ENCODE results near the gene CCR8. TPM values are rescaled to one million over a fixed set of nuclear protein-coding genes. Genes with fewer than 3 reads are reported as not detected.

Gene CCR8
- total and polyA plus RNA-seq, 2 donors (not counting 1 experiment from before 2014, with no cell fraction given), result not detected

DNA sequence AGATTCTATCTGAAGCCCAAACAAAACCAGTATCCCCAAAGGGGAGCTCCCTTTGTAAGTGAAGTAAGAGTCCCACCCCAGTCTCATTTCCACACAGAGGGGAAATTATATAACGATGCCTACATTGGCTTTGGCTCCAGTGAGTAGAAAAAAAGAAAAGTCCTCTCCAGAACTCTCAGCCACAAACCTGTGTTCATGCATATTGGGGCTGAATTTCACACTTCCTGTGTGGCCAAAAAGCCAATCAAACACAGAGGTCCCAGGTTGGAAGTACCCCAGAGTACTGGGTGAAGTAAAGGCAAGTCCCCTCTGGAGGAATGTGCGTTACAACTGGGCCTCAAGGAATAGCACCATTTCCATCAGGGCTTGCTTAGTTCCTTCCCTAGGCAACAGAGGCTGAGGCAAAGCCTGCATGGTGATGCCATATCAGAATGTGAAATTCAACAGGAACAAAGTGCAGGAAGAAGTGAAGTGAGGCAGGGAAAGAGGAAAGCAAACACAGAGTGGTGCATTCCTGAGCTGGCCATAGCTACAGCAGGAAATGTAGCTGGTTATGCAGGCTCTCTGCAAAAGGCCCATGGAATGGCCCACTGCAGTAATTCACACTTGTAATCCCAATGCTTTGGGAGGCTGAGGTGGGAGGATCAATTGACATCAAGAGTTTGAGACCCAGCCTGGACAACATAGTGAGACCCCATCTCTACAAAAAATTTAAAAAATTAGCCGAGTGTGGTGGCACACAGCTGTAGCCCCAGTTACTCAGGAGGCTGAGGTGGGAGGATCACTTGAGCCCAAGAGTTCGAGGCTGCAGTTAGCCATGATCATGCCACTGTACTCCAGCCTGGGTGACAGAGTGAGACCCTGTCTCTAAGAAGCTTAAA, 33.1 kb upstream of the CCR8 start:
- Histone ChIP-seq H3K9ac (ENCODE audit: low read length) (no peak overlapping the region), H3K9me3 (ENCODE audit: control extremely low read depth in 1 of 3, control insufficient read depth in 2 of 3, insufficient read depth in 1 of 3, low read length in 2 of 3) (peaks cover 0 to 23% (median 21%) of the 10 kb centered on the region in 3 donors), H2AFZ (ENCODE audit: insufficient read depth, low read depth, low read length, poor library complexity, severe bottlenecking) (no peak overlapping the region), H3K36me3 (replicated peaks in 1 of 2; ENCODE audit: control extremely low read depth in 1 of 2, control insufficient read depth in 1 of 2, extremely low read depth in 1 of 2, insufficient read depth in 2 of 2, low read length in 1 of 2) (no peaks in the 10 kb centered on the region), H4K20me1 (ENCODE audit: control insufficient read depth, insufficient read depth, low read length, poor library complexity, severe bottlenecking) (no peaks in the 10 kb centered on the region), H3K4me3 (ENCODE audit: control extremely low read depth in 1 of 5, extremely low read depth in 1 of 5, insufficient read depth in 1 of 5, low read depth in 2 of 5, low read length in 4 of 5) (no peak overlapping the region), H3K27me3 (replicated peaks in 1 of 4; ENCODE audit: control extremely low read depth in 1 of 4, control insufficient read depth in 3 of 4, insufficient read depth in 4 of 4, low read length in 3 of 4) (peaks cover 0 to 7% (median 5%) of the 10 kb centered on the region in 4 experiments), H3K4me1 (ENCODE audit: control insufficient read depth in 2 of 2, insufficient read depth in 2 of 2, low read length in 2 of 2) (no peaks in the 10 kb centered on the region), H3K27ac (ENCODE audit: low read length in 2 of 2) (no peak overlapping the region), H3K4me2 (replicated peaks; ENCODE audit: low read depth, low read length, poor library complexity, severe bottlenecking) (no peak overlapping the region), H3K79me2 (ENCODE audit: control insufficient read depth, insufficient read depth, low read length) (no peaks in the 10 kb centered on the region)
- ATAC-seq (ENCODE audit: low read depth), result no peak
- POLR2A ChIA-PET, result no interaction called here
- Mint-ChIP-seq H3K9me3 (ENCODE audit: insufficient read depth) (peaks cover 9% of the 10 kb centered on the region), H3K4me3 (no peak overlapping the region), H3K27me3 (peaks cover 24% of the 10 kb centered on the region), H3K4me1 (peaks cover 6% of the 10 kb centered on the region), H3K27ac (no peak overlapping the region)
- CTCF ChIA-PET, result interaction anchor here (31.5 kb wide), 1 partner anchor 95 kb away, joined by 1573 read pairs; the partner anchor contains the start of gene XIRP1
- TF ChIP-seq, protein P1, sequence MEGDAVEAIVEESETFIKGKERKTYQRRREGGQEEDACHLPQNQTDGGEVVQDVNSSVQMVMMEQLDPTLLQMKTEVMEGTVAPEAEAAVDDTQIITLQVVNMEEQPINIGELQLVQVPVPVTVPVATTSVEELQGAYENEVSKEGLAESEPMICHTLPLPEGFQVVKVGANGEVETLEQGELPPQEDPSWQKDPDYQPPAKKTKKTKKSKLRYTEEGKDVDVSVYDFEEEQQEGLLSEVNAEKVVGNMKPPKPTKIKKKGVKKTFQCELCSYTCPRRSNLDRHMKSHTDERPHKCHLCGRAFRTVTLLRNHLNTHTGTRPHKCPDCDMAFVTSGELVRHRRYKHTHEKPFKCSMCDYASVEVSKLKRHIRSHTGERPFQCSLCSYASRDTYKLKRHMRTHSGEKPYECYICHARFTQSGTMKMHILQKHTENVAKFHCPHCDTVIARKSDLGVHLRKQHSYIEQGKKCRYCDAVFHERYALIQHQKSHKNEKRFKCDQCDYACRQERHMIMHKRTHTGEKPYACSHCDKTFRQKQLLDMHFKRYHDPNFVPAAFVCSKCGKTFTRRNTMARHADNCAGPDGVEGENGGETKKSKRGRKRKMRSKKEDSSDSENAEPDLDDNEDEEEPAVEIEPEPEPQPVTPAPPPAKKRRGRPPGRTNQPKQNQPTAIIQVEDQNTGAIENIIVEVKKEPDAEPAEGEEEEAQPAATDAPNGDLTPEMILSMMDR (IDR thresholded peaks at IDR 0.05), result no peak
- no peak for TF ChIP-seq EZH2 (IDR thresholded peaks at IDR 0.05; ENCODE audit: borderline replicate concordance, insufficient read depth, low read depth, low read length, poor library complexity, severe bottlenecking)
- DNase-seq, result no peak
- intact Hi-C loops (cut with micrococcal nuclease), result no loop called here
- 96% methylated on average over 3 of the region's 4 CpGs for WGBS (ENCODE audit: insufficient coverage)

- Mint-ChIP-seq H3K4me3 (no peak overlapping the region), H3K4me1 (no peaks in the 10 kb centered on the region), H3K27ac (no peak overlapping the region), H3K27me3 (peaks cover 41% of the 10 kb centered on the region), H3K9me3 (ENCODE audit: insufficient read depth) (peaks cover 16% of the 10 kb centered on the region)
- CTCF ChIA-PET, result no interaction called here
- POLR2A ChIA-PET, result no interaction called here
- DNase-seq (no peak), ATAC-seq (ENCODE audit: low read depth) (no peak)
- intact Hi-C loops (cut with micrococcal nuclease), result no loop called here
- H3K27me3 ChIP-seq (replicated peaks in 1 of 4; ENCODE audit: control extremely low read depth in 1 of 4, control insufficient read depth in 3 of 4, insufficient read depth in 4 of 4, low read length in 3 of 4), result peaks cover 0 to 7% (median 5%) of the 10 kb centered on the region in 4 experiments
- no peaks in the 10 kb centered on the region for H3K4me1 ChIP-seq (ENCODE audit: control insufficient read depth in 2 of 2, insufficient read depth in 2 of 2, low read length in 2 of 2)
- no peaks in the 10 kb centered on the region for H3K36me3 ChIP-seq (replicated peaks in 1 of 2; ENCODE audit: control extremely low read depth in 1 of 2, control insufficient read depth in 1 of 2, extremely low read depth in 1 of 2, insufficient read depth in 2 of 2, low read length in 1 of 2)
- no peak overlapping the region for H3K4me3 ChIP-seq (ENCODE audit: control extremely low read depth in 1 of 5, extremely low read depth in 1 of 5, insufficient read depth in 1 of 5, low read depth in 2 of 5, low read length in 4 of 5)
- no peak overlapping the region for H3K9ac ChIP-seq (ENCODE audit: low read length)
- H4K20me1 ChIP-seq (ENCODE audit: control insufficient read depth, insufficient read depth, low read length, poor library complexity, severe bottlenecking), result no peaks in the 10 kb centered on the region
- no peaks in the 10 kb centered on the region for H3K79me2 ChIP-seq (ENCODE audit: control insufficient read depth, insufficient read depth, low read length)
- no peak overlapping the region for H2AFZ ChIP-seq (ENCODE audit: insufficient read depth, low read depth, low read length, poor library complexity, severe bottlenecking)
- H3K9me3 ChIP-seq (ENCODE audit: control extremely low read depth in 1 of 3, control insufficient read depth in 2 of 3, insufficient read depth in 1 of 3, low read length in 2 of 3), result peaks cover 3 to 34% (median 33%) of the 10 kb centered on the region in 3 donors
- H3K4me2 ChIP-seq (replicated peaks; ENCODE audit: low read depth, low read length, poor library complexity, severe bottlenecking), result no peak overlapping the region
- TF ChIP-seq, protein P1 (IDR thresholded peaks at IDR 0.05), result no peak
- TF ChIP-seq EZH2 (IDR thresholded peaks at IDR 0.05; ENCODE audit: borderline replicate concordance, insufficient read depth, low read depth, low read length, poor library complexity, severe bottlenecking), result no peak
- H3K27ac ChIP-seq (ENCODE audit: low read length in 2 of 2), result no peak overlapping the region
Observed at GRCh38 chr3:39299279-39299678, 30.2 kb upstream of the CCR8 start.

All from B cell (primary cell).